Osteoblast (primary cell): Measurements from ENCODE around the gene NOS1AP. TPM values are rescaled to one million over a fixed set of nuclear protein-coding genes. Genes with fewer than 3 reads are reported as not detected.

Source experiments
- DNase-seq: peaks from one replicate; pipeline ENCODE4 v3.0.0; 2011; ENCODE audit warnings: low spot score, mixed read lengths; ENCODE audit not compliant: insufficient read length; ENCODE audit errors: missing footprints
- H2AFZ ChIP-seq: 2 replicates; pipeline ENCODE4 v1.6.0; 2011; ENCODE audit warnings: mild to moderate bottlenecking, low read length
- H3K27ac ChIP-seq: 2 replicates; pipeline ENCODE4 v1.5.1; 2011; ENCODE audit warnings: mild to moderate bottlenecking, low read depth, low read length, moderate library complexity
- H3K27me3 ChIP-seq: 2 replicates; pipeline ENCODE4 v1.6.0; 2012; ENCODE audit warnings: mild to moderate bottlenecking, control low read depth, inconsistent platforms, low read length, moderate library complexity; ENCODE audit not compliant: insufficient read depth
- H3K36me3 ChIP-seq: 2 replicates; pipeline ENCODE4 v1.5.1; 2011; ENCODE audit warnings: mild to moderate bottlenecking, low read length, control low read depth, moderate library complexity; ENCODE audit not compliant: insufficient read depth
- H3K4me1 ChIP-seq: 2 replicates; pipeline ENCODE4 v1.5.1; 2011; ENCODE audit warnings: mild to moderate bottlenecking, low read length, control low read depth, moderate library complexity; ENCODE audit not compliant: insufficient read depth
- H3K4me2 ChIP-seq: 2 replicates; pipeline ENCODE4 v1.6.0; 2011; ENCODE audit warnings: mild to moderate bottlenecking, low read length; ENCODE audit not compliant: insufficient read depth
- H3K4me3 ChIP-seq: fragments of 200-600 bp; sonication (generic); 3 replicates; pipeline ENCODE4 v1.5.1; 2012; ENCODE audit warnings: mild to moderate bottlenecking, low read length, inconsistent platforms; ENCODE audit not compliant: insufficient read depth
- H3K79me2 ChIP-seq: 2 replicates; pipeline ENCODE4 v1.6.0; 2012; ENCODE audit warnings: mild to moderate bottlenecking, low read length, control low read depth, inconsistent platforms; ENCODE audit not compliant: insufficient read depth
- H3K9me3 ChIP-seq: 2 replicates; pipeline ENCODE4 v1.5.1; 2011; ENCODE audit warnings: low read depth, low read length, control low read depth
- H4K20me1 ChIP-seq: 2 replicates; pipeline ENCODE4 v1.6.0; 2012; ENCODE audit warnings: mild to moderate bottlenecking, low read length, control low read depth; ENCODE audit not compliant: insufficient read depth
- total RNA-seq: library from RNA; depleted of rRNA; stranded (reverse); fragments of >200 nt; gene quantifications from 2 replicates; pipeline ENCODE4 v1.2.3, GENCODE V29; 2012
- TF ChIP-seq, protein P1 (sequence below): IDR thresholded peaks from 2 replicates; pipeline ENCODE4 v1.5.1; 2011; ENCODE audit warnings: mild to moderate bottlenecking, low read depth, low read length, moderate library complexity; ENCODE audit errors: extremely low read depth

Gene NOS1AP
- total RNA-seq, 1 donor = not detected

GRCh38 chr1:162232034-162232711 lies 162.7 kb downstream of the NOS1AP start:
- Histone ChIP-seq H3K36me3 (no peaks in the 10 kb centered on the region), H2AFZ (no peak overlapping the region), H3K79me2 (no peaks in the 10 kb centered on the region), H3K4me1 (no peaks in the 10 kb centered on the region), H3K27ac (no peak overlapping the region), H3K9me3 (no peaks in the 10 kb centered on the region), H4K20me1 (no peaks in the 10 kb centered on the region), H3K4me2 (no peak overlapping the region), H3K27me3 (peaks cover 7% of the 10 kb centered on the region), H3K4me3 (no peak overlapping the region)
- no peak for DNase-seq
- TF ChIP-seq, protein P1, sequence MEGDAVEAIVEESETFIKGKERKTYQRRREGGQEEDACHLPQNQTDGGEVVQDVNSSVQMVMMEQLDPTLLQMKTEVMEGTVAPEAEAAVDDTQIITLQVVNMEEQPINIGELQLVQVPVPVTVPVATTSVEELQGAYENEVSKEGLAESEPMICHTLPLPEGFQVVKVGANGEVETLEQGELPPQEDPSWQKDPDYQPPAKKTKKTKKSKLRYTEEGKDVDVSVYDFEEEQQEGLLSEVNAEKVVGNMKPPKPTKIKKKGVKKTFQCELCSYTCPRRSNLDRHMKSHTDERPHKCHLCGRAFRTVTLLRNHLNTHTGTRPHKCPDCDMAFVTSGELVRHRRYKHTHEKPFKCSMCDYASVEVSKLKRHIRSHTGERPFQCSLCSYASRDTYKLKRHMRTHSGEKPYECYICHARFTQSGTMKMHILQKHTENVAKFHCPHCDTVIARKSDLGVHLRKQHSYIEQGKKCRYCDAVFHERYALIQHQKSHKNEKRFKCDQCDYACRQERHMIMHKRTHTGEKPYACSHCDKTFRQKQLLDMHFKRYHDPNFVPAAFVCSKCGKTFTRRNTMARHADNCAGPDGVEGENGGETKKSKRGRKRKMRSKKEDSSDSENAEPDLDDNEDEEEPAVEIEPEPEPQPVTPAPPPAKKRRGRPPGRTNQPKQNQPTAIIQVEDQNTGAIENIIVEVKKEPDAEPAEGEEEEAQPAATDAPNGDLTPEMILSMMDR = no peak

- no peak overlapping the region for H3K4me2 ChIP-seq
- H4K20me1 ChIP-seq = no peaks in the 10 kb centered on the region
- no peak overlapping the region for H2AFZ ChIP-seq
- peaks cover 10% of the 10 kb centered on the region for H3K27me3 ChIP-seq
- H3K36me3 ChIP-seq = no peaks in the 10 kb centered on the region
- no peak overlapping the region for H3K4me3 ChIP-seq
- no peak for DNase-seq
- H3K79me2 ChIP-seq = no peaks in the 10 kb centered on the region
- no peaks in the 10 kb centered on the region for H3K9me3 ChIP-seq
- TF ChIP-seq, protein P1 = no peak
- no peaks in the 10 kb centered on the region for H3K4me1 ChIP-seq
- no peak overlapping the region for H3K27ac ChIP-seq
Observed at GRCh38 chr1:162233066-162233465, 163.6 kb downstream of the NOS1AP start.

DNA sequence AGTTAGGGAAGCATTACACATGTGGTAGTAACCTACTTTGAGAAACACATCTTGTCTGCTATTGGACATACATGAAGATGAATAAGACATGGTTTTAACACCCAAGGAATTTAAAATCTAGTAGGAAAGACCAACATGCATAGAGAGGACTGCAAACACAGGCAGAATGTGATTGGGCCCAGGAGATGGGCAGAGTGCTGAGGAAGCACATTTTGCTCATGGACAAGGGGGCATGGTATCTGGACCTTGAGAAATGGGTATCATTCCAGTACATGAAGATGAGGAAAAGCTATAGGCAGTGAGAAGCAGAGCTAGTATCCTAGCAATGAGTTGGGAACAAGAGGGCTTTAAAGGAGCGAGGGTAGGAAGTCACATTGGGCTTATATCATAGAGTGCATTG lies 164.4 kb downstream of the NOS1AP start:
- H3K9me3 ChIP-seq = no peaks in the 10 kb centered on the region
- no peak overlapping the region for H2AFZ ChIP-seq
- no peaks in the 10 kb centered on the region for H3K36me3 ChIP-seq
- no peaks in the 10 kb centered on the region for H3K79me2 ChIP-seq
- TF ChIP-seq, protein P1 = no peak
- H3K27ac ChIP-seq = no peak overlapping the region
- H4K20me1 ChIP-seq = no peaks in the 10 kb centered on the region
- H3K27me3 ChIP-seq = peaks cover 10% of the 10 kb centered on the region
- H3K4me1 ChIP-seq = no peaks in the 10 kb centered on the region
- no peak overlapping the region for H3K4me2 ChIP-seq
- DNase-seq = no peak
- no peak overlapping the region for H3K4me3 ChIP-seq

GRCh38 chr1:162234571-162234970 lies 165.1 kb downstream of the NOS1AP start:
- no peak for DNase-seq
- Histone ChIP-seq H3K27ac (no peak overlapping the region), H3K79me2 (no peaks in the 10 kb centered on the region), H3K36me3 (no peaks in the 10 kb centered on the region), H3K4me2 (no peak overlapping the region), H3K4me1 (no peaks in the 10 kb centered on the region), H2AFZ (no peak overlapping the region), H4K20me1 (no peaks in the 10 kb centered on the region), H3K9me3 (no peaks in the 10 kb centered on the region), H3K27me3 (peaks cover 9% of the 10 kb centered on the region), H3K4me3 (no peak overlapping the region)
- TF ChIP-seq, protein P1 = no peak
